HUDEP-2 (cell line): Measurements from ENCODE around the gene EIF4G3.
"Not testable (repeated sequence)": the region's sequence is repeated elsewhere in the genome, so short reads cannot be mapped to it uniquely, and the experiment has no call there.

Source experiments
- DNase-seq, 76 experiments: peaks; one replicate each; lab custom pipeline; 2025; ENCODE audit not compliant: unreplicated experiment in 76 of 76; lab: John Stamatoyannopoulos, UW

Gene EIF4G3

GRCh38 chr1:21084111-21084810 is 92.4 kb downstream of the EIF4G3 start:
- no peak for DNase-seq

GRCh38 chr1:21082073-21082472 is 94.6 kb downstream of the EIF4G3 start:
- DNase-seq, result no peak

- DNase-seq, result peak in 1 of 76 experiments; percentile 3
Measured at GRCh38 chr1:21077085-21077484, 99.6 kb downstream of the EIF4G3 start.

GRCh38 chr1:21072721-21073120 is 104.0 kb downstream of the EIF4G3 start:
- no peak for DNase-seq

GRCh38 chr1:21069549-21069948 is 107.1 kb downstream of the EIF4G3 start:
- DNase-seq, result no peak

- DNase-seq, result no peak
Measured at GRCh38 chr1:21068937-21069336, 107.8 kb downstream of the EIF4G3 start.

- no peak for DNase-seq
Measured at GRCh38 chr1:21067551-21068227, 109.0 kb downstream of the EIF4G3 start.

- no peak for DNase-seq
Measured at GRCh38 chr1:21066356-21067012, 110.2 kb downstream of the EIF4G3 start.

- no peak for DNase-seq
Measured at GRCh38 chr1:21065851-21066250, 110.8 kb downstream of the EIF4G3 start.

- DNase-seq, result no peak
Measured at GRCh38 chr1:21064057-21064456, 112.6 kb downstream of the EIF4G3 start.

GRCh38 chr1:21060523-21060922 is 116.2 kb downstream of the EIF4G3 start:
- DNase-seq, result no peak

- DNase-seq, result no peak
Measured at GRCh38 chr1:21059021-21059420, 117.7 kb downstream of the EIF4G3 start.

GRCh38 chr1:21058035-21058793 is 118.5 kb downstream of the EIF4G3 start:
- peak in 29 of 76 experiments; percentile 5 to 55 (median 20) for DNase-seq

- DNase-seq, result not testable (repeated sequence)
Measured at GRCh38 chr1:21053189-21053928, 123.3 kb downstream of the EIF4G3 start.

- no peak for DNase-seq
Measured at GRCh38 chr1:21052034-21052433, 124.7 kb downstream of the EIF4G3 start.

- DNase-seq, result no peak
Measured at GRCh38 chr1:21051177-21051825, 125.4 kb downstream of the EIF4G3 start.

- DNase-seq, result no peak
Measured at GRCh38 chr1:21050031-21050430, 126.7 kb downstream of the EIF4G3 start.

- DNase-seq, result no peak
Measured at GRCh38 chr1:21048462-21048861, 128.2 kb downstream of the EIF4G3 start.

- DNase-seq, result no peak
Measured at GRCh38 chr1:21046132-21046531, 130.6 kb downstream of the EIF4G3 start.

- no peak for DNase-seq
Measured at GRCh38 chr1:21045351-21045750, 131.3 kb downstream of the EIF4G3 start.
